Activated CD4-positive, CD25-positive, alpha-beta regulatory T cell treated with anti-CD3 and anti-CD28 coated beads, Interleukin-2, amount 50 U/mL, for 16 hours (primary cell): ENCODE data around the gene JUN.

ENCODE experiments used
- DNase-seq: peaks from one replicate; pipeline ENCODE4 v3.0.0-alpha.2; 2020; ENCODE audit warnings: low read depth, low spot score

JUN gene

DNA sequence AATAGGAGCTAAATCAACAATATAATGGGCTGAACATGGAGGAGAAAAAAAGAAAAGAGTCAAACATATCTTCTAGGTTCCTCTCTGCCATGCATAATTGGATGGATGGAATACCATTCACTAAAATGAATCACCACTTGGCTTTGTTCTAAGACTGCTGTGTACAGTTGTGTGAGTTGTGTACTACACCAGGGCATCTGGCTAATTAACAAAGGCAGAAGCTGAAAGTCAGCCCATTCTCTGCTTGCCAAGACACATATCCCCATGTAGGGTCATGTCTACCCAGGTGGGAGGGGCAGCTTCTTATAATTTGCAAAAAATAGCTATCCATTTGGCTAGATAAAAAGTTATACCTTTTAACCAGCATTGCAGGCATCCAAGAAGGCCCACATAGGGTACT, 21.0 kb downstream of the JUN start:
- no peak for DNase-seq

DNA sequence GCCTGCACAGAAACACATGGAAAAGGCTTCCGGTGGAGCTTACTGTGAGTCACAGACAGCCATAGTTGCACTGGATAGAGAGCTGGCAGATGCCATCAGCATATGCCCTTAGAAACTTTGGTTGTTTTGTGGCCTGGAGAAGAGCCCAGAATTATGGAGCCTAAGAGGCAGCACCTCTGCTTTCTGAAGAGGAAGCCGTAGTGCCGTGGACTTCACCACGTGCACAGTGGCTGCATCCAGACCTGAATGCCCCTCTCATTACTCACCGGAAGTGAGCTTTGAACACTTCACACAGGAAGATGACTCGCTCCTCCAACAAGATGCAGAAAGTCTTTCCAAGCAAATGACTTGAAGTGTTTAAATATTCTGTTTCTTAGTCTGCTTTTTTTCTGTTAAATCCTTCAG, 28.4 kb downstream of the JUN start:
- DNase-seq = no peak

DNA sequence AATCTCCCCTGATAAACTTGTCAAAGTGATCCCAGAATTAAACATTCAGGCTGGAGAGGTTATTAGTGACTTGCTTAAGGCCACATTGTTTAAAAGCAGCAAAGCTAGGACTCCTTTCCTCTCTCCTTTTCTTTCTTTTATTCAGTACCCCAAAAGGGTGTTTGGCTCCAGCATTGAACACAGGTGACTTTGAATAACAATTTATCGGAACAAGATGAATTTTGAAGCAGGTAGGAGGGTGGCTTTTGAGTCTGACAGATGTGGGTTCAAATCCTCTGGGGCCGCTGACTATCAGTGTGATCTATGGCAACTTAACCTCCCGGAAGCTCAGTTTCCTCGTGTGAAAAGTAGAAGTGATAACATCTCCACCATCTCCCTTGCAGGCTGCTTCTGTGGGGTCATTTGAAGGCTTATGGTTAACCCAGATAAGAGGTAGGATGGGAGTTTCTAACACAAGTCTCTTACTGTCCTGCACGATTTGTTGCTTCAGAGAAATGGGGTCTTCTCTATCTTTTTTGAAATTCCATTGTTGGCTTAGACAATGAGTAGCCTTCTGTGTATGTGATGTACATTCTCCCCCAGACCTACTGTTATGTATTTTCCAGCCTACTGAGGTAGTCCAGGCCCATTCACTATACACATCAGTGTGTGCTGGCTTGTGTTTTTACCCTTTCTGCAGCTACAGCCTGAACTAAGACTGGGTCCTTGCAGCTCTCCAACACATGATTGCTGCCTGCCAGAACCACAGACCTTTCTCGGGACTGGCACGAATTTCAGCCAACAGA, 29.0 kb downstream of the JUN start:
- no peak for DNase-seq

DNA sequence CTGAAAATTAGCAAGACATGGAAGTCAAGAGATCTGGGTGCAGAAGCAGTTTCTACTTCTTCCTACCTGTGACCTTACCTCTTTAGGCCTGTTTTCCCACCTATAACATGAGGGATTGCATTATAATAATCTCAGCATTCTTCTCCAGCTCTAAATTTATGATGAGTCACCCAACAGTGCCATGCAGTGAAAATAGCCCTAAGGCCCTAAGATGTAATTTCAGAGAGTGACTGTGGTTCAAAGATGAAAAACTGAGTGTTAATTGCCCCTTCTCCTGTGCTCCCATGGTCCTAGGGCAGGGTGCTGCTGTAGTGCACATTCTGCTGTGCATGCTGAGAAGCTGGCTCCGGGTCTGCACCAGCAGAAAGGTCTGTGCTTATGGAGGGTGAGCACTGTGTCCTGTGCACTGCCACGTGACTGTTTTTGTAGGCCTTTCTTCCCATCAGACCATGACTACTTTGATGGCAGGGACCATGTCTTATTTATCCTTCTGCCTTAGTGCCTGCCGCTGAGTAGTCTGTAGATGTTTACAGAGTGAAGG, 29.7 kb downstream of the JUN start:
- no peak for DNase-seq

DNA sequence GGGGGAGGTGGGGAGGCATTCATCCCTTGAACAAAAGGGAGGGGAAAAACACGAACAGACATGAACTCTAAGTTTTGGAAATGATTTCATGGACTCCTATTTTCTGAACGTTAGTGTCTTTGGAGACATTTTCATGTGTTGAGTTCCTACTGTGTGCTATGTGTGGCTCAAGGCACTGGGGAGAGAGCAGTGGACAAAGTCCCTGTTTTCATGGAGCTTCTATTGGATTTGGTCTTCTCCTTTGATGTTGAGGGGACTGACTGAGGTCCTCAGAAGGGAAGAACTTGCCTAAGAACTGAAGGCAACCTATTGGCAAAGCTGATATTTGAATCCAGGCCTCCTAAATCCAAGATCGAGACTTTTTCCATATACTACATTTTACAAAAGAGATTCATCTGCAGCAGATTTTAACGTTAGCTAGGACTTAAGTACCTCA, 30.4 kb downstream of the JUN start:
- no peak for DNase-seq

DNA sequence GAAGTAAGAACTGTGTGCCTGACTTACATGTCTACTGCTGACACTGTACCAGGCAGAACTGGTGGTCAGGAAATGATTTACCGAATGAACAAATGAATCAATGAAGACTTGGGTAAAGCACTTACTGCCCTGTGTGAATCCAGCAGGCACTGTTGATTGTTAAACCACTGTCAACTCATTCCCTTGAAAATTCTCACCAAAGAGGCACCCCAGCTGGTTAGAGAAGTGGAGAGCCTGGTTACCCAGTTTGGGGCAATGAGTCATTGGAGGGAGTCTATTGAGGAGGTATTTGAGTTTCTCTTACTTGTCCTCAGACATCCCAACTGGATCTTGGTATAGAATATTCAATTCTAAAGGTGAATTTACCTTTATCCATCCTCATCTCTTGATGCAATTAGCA, 34.2 kb downstream of the JUN start:
- DNase-seq = no peak

DNA sequence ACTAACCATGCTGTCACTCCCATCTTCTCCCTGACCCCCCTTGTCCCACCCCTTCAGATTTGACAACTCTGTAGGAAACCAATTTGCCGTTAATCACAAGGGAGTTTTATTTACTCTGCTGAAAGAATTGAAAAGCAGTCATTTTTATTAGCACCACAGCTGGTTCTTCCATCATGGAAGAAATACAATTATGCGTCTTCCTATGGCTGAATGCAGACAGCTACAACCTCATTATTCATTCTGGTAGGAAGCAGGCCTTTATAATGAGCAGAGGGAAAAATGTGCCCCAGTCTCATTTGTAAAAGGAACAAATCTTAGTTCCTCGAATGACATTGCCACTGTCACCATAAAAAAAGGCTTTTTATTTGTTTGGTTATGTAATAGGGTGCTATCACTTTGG, 35.2 kb downstream of the JUN start:
- no peak for DNase-seq

DNA sequence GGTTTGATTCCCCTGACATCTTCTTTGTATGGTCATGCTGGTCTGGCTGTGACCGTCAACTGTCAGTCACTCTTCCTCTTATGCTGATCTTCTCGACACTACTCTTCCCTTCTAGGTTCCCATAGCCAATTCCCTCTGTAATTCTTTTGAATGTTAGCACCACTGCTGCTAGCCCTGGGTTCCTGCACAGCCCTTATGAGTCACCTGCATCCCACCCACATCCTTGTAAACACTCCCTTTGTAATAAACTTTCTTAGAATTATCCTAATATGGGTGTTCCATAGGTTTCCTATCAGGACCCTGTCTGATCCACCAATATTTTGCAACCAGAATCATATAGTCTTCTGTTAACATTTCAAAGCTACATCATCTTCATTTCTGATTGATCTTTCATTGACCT, 37.1 kb downstream of the JUN start:
- DNase-seq = no peak

DNA sequence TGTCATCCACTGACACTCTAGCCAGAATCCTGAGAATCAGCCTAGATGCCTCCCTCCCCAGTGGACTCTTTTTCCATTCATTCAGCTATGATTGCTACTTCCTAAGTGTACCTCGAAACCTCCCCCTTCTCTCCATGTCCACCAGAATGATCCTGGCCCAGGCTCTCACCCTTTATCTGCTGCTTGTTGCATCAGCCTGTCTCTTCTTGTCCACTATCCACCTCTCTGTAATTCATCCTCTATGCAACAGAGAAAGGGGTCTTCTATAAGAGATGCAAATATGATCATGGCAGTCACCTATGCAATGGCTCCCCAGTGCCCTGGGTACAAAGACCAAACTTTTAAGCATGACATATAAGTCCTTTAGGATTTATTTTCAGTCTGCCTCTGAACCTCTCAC, 37.7 kb downstream of the JUN start:
- no peak for DNase-seq

DNA sequence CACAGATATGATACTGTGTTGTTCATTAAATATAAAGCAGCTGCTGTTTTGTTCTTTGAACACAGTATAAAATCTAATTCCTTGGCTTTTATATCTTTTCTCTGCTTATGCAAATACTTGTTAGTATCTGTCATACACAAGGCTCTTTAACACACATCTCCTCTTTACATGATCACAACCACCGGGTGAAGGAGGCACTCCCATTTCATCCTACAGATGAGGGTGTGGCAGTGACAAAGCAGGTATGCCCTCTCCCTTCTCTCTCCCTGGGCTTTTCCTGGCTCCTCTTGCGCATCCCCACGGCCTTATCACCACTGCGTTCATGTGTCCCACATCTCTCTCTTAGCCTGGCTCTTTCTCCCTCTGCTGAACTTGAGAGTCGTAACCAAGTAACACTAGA, 38.2 kb downstream of the JUN start:
- no peak for DNase-seq

DNA sequence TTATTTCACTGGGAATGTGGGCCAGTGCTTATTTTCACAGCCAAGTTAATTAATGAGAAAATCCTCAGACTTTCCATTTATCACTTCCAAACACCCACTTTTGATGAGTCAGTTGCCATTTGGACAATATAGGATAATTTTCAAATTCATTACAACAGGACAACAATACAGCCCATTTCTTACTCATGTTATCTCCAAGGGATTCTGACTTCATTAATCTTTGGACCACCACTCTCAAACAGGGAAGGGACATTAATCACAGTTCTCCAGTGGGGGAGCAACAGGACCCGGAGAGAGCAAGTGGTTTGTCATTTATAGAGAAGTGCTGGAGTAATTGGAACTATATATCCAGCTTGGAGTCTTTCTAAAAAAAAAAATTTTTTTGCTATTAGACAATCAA, 38.7 kb downstream of the JUN start:
- DNase-seq = no peak

DNA sequence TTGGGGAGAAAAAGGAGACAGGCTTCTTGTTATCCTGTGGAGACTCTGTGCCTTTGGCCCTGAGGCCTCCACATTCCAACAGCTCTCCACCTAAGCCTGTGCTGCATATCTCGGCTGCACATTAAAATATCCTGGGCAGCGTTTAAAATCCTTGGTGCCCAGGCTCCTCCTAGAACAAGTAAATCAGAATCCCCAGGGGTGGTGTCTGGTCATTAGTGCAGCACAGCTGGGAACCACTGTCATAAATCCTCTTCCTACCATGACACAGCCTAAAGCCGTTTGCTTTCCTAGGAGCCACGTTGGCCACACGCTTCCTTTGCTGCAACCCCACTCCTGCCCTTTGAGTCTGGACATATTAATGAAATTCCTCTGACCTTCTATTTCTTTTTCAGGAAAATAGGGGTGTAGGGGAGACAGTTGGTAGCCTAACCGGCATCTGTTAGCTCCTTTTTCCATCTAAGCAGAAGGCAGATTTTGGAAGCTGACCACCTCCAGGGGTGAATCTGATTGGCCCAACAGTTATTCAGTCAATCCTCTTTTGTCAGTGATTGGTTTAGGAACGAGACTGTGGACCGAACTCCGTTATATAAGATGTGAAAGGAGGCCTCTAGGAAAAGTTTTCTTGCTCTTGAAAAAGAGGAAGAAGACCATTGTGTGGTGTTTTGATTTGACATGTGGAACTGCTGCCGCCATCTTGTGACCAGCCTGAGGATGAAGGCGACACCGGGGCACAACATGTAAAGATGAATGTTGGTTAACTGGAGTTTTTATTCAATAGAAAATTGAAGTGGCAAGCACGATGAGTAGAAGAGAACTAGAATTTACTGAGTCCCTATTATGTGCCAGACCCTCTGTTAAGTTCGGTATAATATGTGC, 41.9 kb downstream of the JUN start:
- DNase-seq = no peak

DNA sequence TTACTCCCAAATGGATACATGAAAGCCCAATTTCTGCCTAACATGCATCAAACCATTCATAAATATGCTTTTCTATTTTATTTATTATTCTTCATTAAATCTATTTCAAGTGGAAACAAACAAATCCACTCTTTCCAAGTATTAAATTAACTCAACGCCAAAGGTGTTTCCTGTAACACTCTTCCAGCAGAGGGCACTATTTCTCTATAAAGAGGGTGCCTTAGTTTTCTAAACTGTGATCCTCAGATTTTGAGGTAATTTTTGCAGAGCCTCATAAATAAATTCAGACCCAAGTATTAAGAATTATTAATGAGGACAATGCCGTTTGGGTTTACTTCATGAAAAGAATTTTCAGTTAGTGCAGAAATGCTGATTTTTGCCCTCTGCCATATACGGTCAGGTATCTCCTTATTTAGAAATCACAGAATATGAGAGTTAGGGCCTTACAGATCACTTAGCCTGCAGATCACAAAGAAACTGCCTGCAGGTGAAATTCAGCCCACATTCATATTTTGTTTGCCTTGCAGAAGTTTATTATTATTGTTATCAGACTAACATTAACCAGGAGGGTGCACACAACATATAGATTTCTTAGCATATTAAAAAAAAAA, 43.9 kb downstream of the JUN start:
- DNase-seq = no peak

DNA sequence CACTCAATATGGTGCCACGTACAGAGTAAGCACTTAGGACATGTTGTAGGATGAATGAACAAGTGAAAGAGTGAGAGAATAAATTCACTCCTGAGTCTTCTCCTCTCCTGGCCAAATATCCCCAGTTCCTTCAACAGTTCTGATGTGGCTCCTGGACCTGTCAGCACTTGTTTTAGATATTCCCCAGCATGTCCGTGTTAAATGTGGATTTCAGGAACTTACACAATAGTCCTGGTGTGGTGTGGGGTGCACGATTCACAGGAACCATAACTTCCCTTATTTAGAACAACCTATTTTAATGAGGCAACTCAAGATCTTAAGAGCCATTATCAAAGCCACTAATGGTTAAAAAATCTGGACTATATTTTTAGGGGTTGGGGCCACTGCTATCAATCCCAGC, 45.0 kb downstream of the JUN start:
- DNase-seq = no peak

DNA sequence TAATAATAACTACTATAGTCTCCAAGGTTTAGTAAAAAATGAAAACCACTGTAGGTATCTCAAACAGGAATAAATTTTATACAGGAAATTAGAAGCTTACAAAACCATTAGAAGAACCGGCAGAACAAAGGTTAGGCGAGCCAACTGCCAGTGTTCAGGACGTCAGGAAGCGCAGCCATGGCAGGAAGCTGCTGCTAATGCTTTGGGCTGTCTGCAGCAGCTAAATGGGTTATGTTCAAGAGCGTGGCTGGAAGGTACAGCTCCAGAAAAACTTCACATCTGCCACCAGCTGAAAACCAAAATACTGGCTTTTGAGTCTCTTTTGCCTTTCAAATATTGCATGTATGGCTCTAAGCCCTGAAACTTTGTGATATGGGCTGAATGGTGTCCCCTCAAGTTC, 48.3 kb downstream of the JUN start:
- DNase-seq = no peak

DNA sequence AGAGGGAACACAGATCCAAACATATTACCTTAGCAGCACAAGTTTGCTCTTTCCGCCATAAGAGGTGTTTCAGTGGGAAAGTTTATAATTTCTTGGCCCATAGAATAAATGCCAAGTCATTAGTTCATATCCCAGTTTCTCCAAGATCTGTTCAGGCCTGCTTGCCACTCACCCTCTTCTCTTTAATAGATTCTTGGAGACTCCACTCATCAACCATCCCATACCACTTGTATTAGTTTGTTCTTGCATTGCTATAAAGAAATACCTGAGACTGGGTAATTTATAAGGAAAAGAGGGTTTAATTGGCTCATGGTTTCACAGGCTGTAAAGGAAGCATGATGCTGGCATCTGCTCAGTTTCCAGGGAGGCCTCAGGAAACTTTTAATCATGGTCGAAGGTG, 49.2 kb downstream of the JUN start:
- DNase-seq = no peak

DNA sequence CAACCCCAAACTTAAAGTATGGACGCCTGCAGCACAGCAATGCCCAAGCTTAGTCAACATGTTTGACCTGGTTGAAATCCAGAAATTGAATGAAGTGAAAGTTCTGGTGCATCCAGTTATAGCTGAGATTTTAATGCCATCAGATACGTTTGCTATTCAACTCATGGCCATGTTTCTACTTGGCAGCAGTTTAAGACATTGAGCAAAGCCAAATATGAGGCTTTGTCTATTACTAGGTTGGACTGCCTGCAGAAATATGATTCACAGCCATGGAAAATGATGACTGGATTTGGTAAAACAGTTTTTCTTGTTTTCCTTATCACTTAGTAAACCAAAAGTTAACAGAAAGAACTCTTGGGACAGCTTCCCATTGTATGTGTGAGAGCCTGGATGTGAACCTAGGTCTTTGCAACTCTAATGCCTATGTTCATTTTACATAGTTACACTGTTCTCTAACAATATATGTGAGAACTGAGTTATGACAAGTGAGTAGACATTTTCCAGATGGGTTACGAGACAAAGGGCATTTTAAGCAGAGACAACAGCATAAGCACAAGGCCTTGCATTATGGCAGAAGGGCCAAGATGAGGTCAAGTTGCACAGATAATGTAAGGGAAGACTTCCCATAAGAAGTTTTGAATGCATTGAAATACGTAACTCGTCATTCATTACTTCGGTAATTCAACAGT, 51.6 kb downstream of the JUN start:
- DNase-seq = no peak
